Endothelial cell of umbilical vein (primary cell): ENCODE data around the gene NQO2. TPM values are rescaled to one million over a fixed set of nuclear protein-coding genes. Genes with fewer than 3 reads are reported as not detected.

Source experiments
- BruUV-seq: library from RNA; stranded (reverse); fragments of 400-500 nt; replicated peaks from 2 replicates; lab custom pipeline; 2021; lab: Mats Ljungman, UMichigan
- CTCF ChIA-PET: fragments of 300-600, 350-600 bp; sonication (Branson Sonifier 250); formaldehyde crosslinking; loops from one replicate; lab custom pipeline; 2021; ENCODE audit warnings: antibody characterized with exemption, inconsistent platforms; lab: Charles Lee
- POLR2A ChIA-PET: fragments of 300-600, 350-600 bp; sonication (Branson Sonifier 250); formaldehyde crosslinking; loops from one replicate; lab custom pipeline; 2021; ENCODE audit warnings: antibody characterized with exemption, inconsistent platforms; lab: Charles Lee
- DNase-seq: peaks from one replicate; pipeline ENCODE4 v3.0.0-alpha.2; 2011; ENCODE audit warnings: low read depth, low spot score
- FAIRE-seq: peaks from 2 replicates; lab custom pipeline; 2011; peaks lifted over from hg19 to GRCh38; lab: Jason Lieb, UNC
- H2AFZ ChIP-seq: 2 replicates; pipeline ENCODE4 v1.6.0; 2012; ENCODE audit warnings: low read depth, low read length, control low read depth, inconsistent platforms
- H3K27ac ChIP-seq: 2 replicates; pipeline ENCODE4 v1.5.1; 2011; ENCODE audit warnings: low read depth, mild to moderate bottlenecking, control low read depth, low read length, moderate library complexity; ENCODE audit not compliant: insufficient read depth
- H3K27me3 ChIP-seq, 2 experiments: 2 replicates each; pipeline versions ENCODE4 v1.6.0 to v1.6.1; 2011; ENCODE audit warnings: low read length in 2 of 2, mixed read lengths in 1 of 2; ENCODE audit not compliant: control insufficient read depth in 2 of 2, insufficient read depth in 2 of 2
- H3K36me3 ChIP-seq, 2 experiments: 2 replicates in 1 of 2; 3 replicates in 1 of 2; pipeline ENCODE4 v1.5.1; 2011; ENCODE audit warnings: low read length in 2 of 2, mild to moderate bottlenecking in 1 of 2, moderate library complexity in 1 of 2; ENCODE audit not compliant: control insufficient read depth in 2 of 2, insufficient read depth in 2 of 2; ENCODE audit errors: extremely low read depth in 1 of 2
- H3K4me1 ChIP-seq: 3 replicates; pipeline ENCODE4 v1.5.1; 2011; ENCODE audit warnings: mild to moderate bottlenecking, low read length; ENCODE audit not compliant: control insufficient read depth, insufficient read depth; ENCODE audit errors: extremely low read depth
- H3K4me2 ChIP-seq: 2 replicates; pipeline ENCODE4 v1.6.1; 2011; ENCODE audit warnings: low read length, control low read depth, mixed read lengths; ENCODE audit not compliant: insufficient read depth
- H3K4me3 ChIP-seq, 3 experiments: fragments of 200-600 bp in 1 of 3; sonication (generic), shearing (Covaris generic) in 1 of 3; replicated peaks in 1 of 3; 2 replicates each; pipeline ENCODE4 v1.5.1; 2011 to 2016; ENCODE audit warnings: control low read depth in 3 of 3, low read length in 3 of 3, mild to moderate bottlenecking in 2 of 3, inconsistent platforms in 1 of 3, low read depth in 1 of 3, moderate library complexity in 1 of 3; ENCODE audit not compliant: insufficient read depth in 1 of 3
- H3K79me2 ChIP-seq: 2 replicates; pipeline ENCODE4 v1.6.0; 2012; ENCODE audit warnings: low read length, inconsistent platforms; ENCODE audit not compliant: control insufficient read depth, insufficient read depth
- H3K9ac ChIP-seq: replicated peaks from 2 replicates; pipeline ENCODE3; 2011; ENCODE audit warnings: low read length, control low read depth; ENCODE audit not compliant: insufficient read depth; ENCODE audit errors: extremely low read depth
- H3K9me1 ChIP-seq: replicated peaks from 3 replicates; pipeline ENCODE4 v1.6.0; 2011; ENCODE audit warnings: mild to moderate bottlenecking, low read length; ENCODE audit not compliant: control insufficient read depth, insufficient read depth; ENCODE audit errors: extremely low read depth
- H3K9me3 ChIP-seq: replicated peaks from 2 replicates; pipeline ENCODE4 v1.5.1; 2012; ENCODE audit warnings: low read length, inconsistent platforms; ENCODE audit not compliant: control insufficient read depth, insufficient read depth
- H4K20me1 ChIP-seq: replicated peaks from 2 replicates; pipeline ENCODE3; 2011; ENCODE audit warnings: mild to moderate bottlenecking, low read length; ENCODE audit not compliant: control insufficient read depth, insufficient read depth; ENCODE audit errors: extremely low read depth
- CTCF ChIP-seq, 2 donors: IDR thresholded peaks; 1 replicate in 1 of 2; 2 replicates in 1 of 2; pipeline ENCODE4 v1.5.1; 2011; ENCODE audit warnings: low read length in 2 of 2, mild to moderate bottlenecking in 2 of 2, moderate library complexity in 2 of 2, control low read depth in 1 of 2, inconsistent platforms in 1 of 2, low read depth in 1 of 2; ENCODE audit not compliant: insufficient read depth in 1 of 2; ENCODE audit errors: extremely low read depth in 1 of 2
- EZH2 ChIP-seq: IDR thresholded peaks from 2 replicates; pipeline ENCODE4 v1.6.1; 2012; ENCODE audit warnings: borderline replicate concordance, low read depth, mild to moderate bottlenecking, moderate library complexity, low read length, inconsistent platforms; ENCODE audit not compliant: severe bottlenecking
- FOS ChIP-seq: IDR thresholded peaks from 2 replicates; pipeline ENCODE4 v1.6.1; 2011; ENCODE audit warnings: mild to moderate bottlenecking, low read length, moderate library complexity, borderline replicate concordance; ENCODE audit not compliant: insufficient read depth
- GATA2 ChIP-seq: IDR thresholded peaks from 2 replicates; pipeline ENCODE4 v1.7.0; 2011; ENCODE audit warnings: low read depth, mild to moderate bottlenecking, moderate library complexity, mixed read lengths, low read length; ENCODE audit not compliant: insufficient read length, insufficient read depth
- JUN ChIP-seq: IDR thresholded peaks from 2 replicates; pipeline ENCODE4 v1.6.1; 2011; ENCODE audit warnings: borderline replicate concordance, low read depth; ENCODE audit not compliant: insufficient read length, insufficient read depth
- MYC ChIP-seq: IDR thresholded peaks from one replicate; pipeline ENCODE4 v1.6.1; 2011; ENCODE audit warnings: mild to moderate bottlenecking, low read depth, low read length
- POLR2A ChIP-seq: IDR thresholded peaks from 2 replicates; pipeline ENCODE4 v1.6.1; 2012; ENCODE audit warnings: low read depth, mild to moderate bottlenecking, control low read depth, low read length
- POLR2AphosphoS5 ChIP-seq: IDR thresholded peaks from 2 replicates; pipeline ENCODE4 v1.6.1; 2012; ENCODE audit warnings: low read depth, mild to moderate bottlenecking, control low read depth, low read length, moderate library complexity; ENCODE audit not compliant: insufficient read depth
- dilution Hi-C: fragments of 300-500 bp; cut with MboI; formaldehyde crosslinking; loops from one replicate; pipeline ENCODE4 v1.15.0; 2019; ENCODE audit warnings: low sequenced_read_pairs; ENCODE audit not compliant: extremely low pct_ligation_motif_present
- intact Hi-C: fragments of 100-400 bp; cut with micrococcal nuclease; formaldehyde crosslinking; loops from one replicate; pipeline ENCODE4 v1.10.0; 2022
- polyA plus RNA-seq, 4 experiments: library from polyadenylated mRNA; depleted of rRNA in 3 of 4; stranded (reverse) in 3 of 4; unstranded in 1 of 4; fragments of >200 nt; gene quantifications; 2 replicates each; pipeline versions ENCODE4 v1.2.1 to v1.2.3, GENCODE V29; 2011 to 2012; ENCODE audit warnings: missing spikeins in 1 of 4
- total RNA-seq: library from RNA; stranded (reverse); gene quantifications from 2 replicates; pipeline ENCODE4 v1.2.3, GENCODE V29; 2021
- TF ChIP-seq, protein P1 (sequence below): IDR thresholded peaks from 2 replicates; pipeline ENCODE4 v1.6.1; 2011; ENCODE audit not compliant: insufficient read depth, insufficient read length

The NQO2 gene
- total and polyA plus RNA-seq, 2 donors (not counting 3 experiments of a cell fraction or from before 2014, with no cell fraction given) = 27.6 to 48.0 TPM

GRCh38 chr6:3037638-3038365 lies 38.1 kb downstream of the NQO2 start:
- no peaks in the 10 kb centered on the region for H3K27me3 ChIP-seq
- FAIRE-seq = no peak
- H3K4me3 ChIP-seq = no peak overlapping the region
- no peak overlapping the region for H3K27ac ChIP-seq
- H3K4me1 ChIP-seq = peaks cover 3% of the 10 kb centered on the region
- H2AFZ ChIP-seq = no peak overlapping the region
- no peaks in the 10 kb centered on the region for H3K9me3 ChIP-seq
- H3K9ac ChIP-seq = no peak overlapping the region
- CTCF ChIA-PET = interaction anchor here (0.8 to 2.2 kb wide), 5 partner anchors 9 to 49 kb away, joined by 3 to 13 read pairs (median 3); no protein-coding TSS in a partner anchor
- intact Hi-C loops = no loop called here
- no peaks in the 10 kb centered on the region for H4K20me1 ChIP-seq
- no peaks in the 10 kb centered on the region for H3K36me3 ChIP-seq
- dilution Hi-C loops = no loop called here
- POLR2A ChIA-PET = interaction anchor here (0.6 kb wide), 1 partner anchor 37 kb away, joined by 3 read pairs; no protein-coding TSS in a partner anchor
- H3K79me2 ChIP-seq = no peaks in the 10 kb centered on the region
- TF ChIP-seq FOS (no peak), GATA2 (no peak), CTCF (IDR thresholded peaks at IDR 0.05; ENCODE audit: extremely low read depth in 1 of 2, insufficient read depth in 1 of 2, low read depth in 1 of 2, low read length in 2 of 2) (no peak)
- no TSS peak for BruUV-seq
- H3K4me2 ChIP-seq = no peak overlapping the region
- DNase-seq = peak; percentile 51
- H3K9me1 ChIP-seq = no peaks in the 10 kb centered on the region

DNA sequence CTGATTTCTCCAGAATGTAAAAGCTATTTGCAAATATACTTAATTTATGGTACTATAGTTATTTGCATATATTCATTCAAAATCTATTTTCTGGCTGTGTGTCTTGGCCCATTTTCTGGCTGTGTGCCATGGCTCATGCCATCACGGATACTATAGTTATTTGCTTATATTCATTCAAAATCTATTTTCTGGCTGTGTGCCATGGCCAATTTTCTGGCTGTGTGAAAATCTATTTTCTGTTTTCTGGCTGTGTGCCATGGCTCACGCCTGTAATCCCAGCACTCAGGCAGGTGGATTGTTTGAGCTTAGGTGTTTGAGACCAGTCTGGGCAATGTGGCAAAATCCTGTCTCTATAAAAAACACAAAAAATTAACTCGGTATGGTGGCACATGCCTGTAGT lies 39.7 kb downstream of the NQO2 start:
- no TSS peak for BruUV-seq
- dilution Hi-C loops = no loop called here
- Histone ChIP-seq H3K27ac (no peak overlapping the region), H3K9me1 (no peaks in the 10 kb centered on the region), H3K4me3 (no peak overlapping the region), H3K9me3 (no peaks in the 10 kb centered on the region), H3K27me3 (no peaks in the 10 kb centered on the region), H2AFZ (no peak overlapping the region), H3K79me2 (no peaks in the 10 kb centered on the region), H3K9ac (no peak overlapping the region), H3K4me1 (peaks cover 3% of the 10 kb centered on the region), H4K20me1 (no peaks in the 10 kb centered on the region), H3K4me2 (no peak overlapping the region), H3K36me3 (no peaks in the 10 kb centered on the region)
- CTCF ChIA-PET = interaction anchor here (1.8 to 2.2 kb wide), 2 partner anchors 11 to 38 kb away, joined by 7 to 13 read pairs; no protein-coding TSS in a partner anchor
- no peak for TF ChIP-seq JUN
- TF ChIP-seq EZH2 = no peak
- no peak for TF ChIP-seq FOS
- TF ChIP-seq, protein P1, sequence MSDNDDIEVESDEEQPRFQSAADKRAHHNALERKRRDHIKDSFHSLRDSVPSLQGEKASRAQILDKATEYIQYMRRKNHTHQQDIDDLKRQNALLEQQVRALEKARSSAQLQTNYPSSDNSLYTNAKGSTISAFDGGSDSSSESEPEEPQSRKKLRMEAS = no peak
- TF ChIP-seq MYC = no peak
- TF ChIP-seq POLR2AphosphoS5 = no peak
- no peak for TF ChIP-seq POLR2A
- POLR2A ChIA-PET = no interaction called here
- DNase-seq (peak; percentile 23), FAIRE-seq (no peak)
- intact Hi-C loops = no loop called here
